Measurements from ENCODE around the gene RNF11. TPM values are rescaled to one million over a fixed set of nuclear protein-coding genes. Genes with fewer than 3 reads are reported as not detected.

RNF11 gene
- polyA plus RNA-seq, 1 donor from 2014 or later, result 210 TPM

- Histone ChIP-seq H3K9me2 (ENCODE audit: insufficient read depth, low read length) (no peaks in the 10 kb centered on the region), H3K79me2 (replicated peaks; ENCODE audit: insufficient read depth, low read length) (no peaks in the 10 kb centered on the region), H3K9ac (ENCODE audit: low read length) (no peak overlapping the region), H3K36me3 (ENCODE audit: insufficient read depth, low read length) (no peaks in the 10 kb centered on the region), H3K27ac (ENCODE audit: low read length) (no peak overlapping the region), H2AFZ (ENCODE audit: low read depth, low read length) (no peak overlapping the region), H3F3A (ENCODE audit: insufficient read depth, low read length, poor library complexity, severe bottlenecking) (no peaks in the 10 kb centered on the region), H4K20me1 (ENCODE audit: insufficient read depth) (no peaks in the 10 kb centered on the region), H3K4me2 (ENCODE audit: low read length) (no peak overlapping the region), H3K4me3 (ENCODE audit: low read length) (no peak overlapping the region), H3K9me3 (ENCODE audit: low read length) (peaks cover 4% of the 10 kb centered on the region), H3K27me3 (ENCODE audit: insufficient read depth, low read depth, low read length) (no peaks in the 10 kb centered on the region)
- TF ChIP-seq EZH2 (IDR thresholded peaks at IDR 0.05; ENCODE audit: borderline replicate concordance, insufficient read depth, low read length, poor library complexity, severe bottlenecking) (no peak), RAD21 (conservative IDR thresholded peaks at IDR 0.05) (no peak), TAF1 (IDR thresholded peaks at IDR 0.05; ENCODE audit: low read depth) (no peak), REST (IDR thresholded peaks at IDR 0.05; ENCODE audit: borderline replicate concordance) (no peak), CTCF (IDR thresholded peaks at IDR 0.05; ENCODE audit: poor library complexity, severe bottlenecking) (no peak), POLR2AphosphoS5 (IDR thresholded peaks at IDR 0.05) (no peak), MXI1 (conservative IDR thresholded peaks at IDR 0.05; ENCODE audit: poor library complexity, severe bottlenecking) (no peak), SMC3 (conservative IDR thresholded peaks at IDR 0.05; ENCODE audit: poor library complexity) (no peak), EP300 (conservative IDR thresholded peaks at IDR 0.05; ENCODE audit: poor library complexity, severe bottlenecking) (no peak)
Measured at GRCh38 chr1:51299185-51299885, 63.3 kb downstream of the RNF11 start.

GRCh38 chr1:51299981-51300670 is 64.1 kb downstream of the RNF11 start:
- Histone ChIP-seq H3K9me3 (ENCODE audit: low read length) (peaks cover 4% of the 10 kb centered on the region), H4K20me1 (ENCODE audit: insufficient read depth) (no peaks in the 10 kb centered on the region), H3K9ac (ENCODE audit: low read length) (no peak overlapping the region), H3K9me2 (ENCODE audit: insufficient read depth, low read length) (no peaks in the 10 kb centered on the region), H3K4me3 (ENCODE audit: low read length) (no peak overlapping the region), H3F3A (ENCODE audit: insufficient read depth, low read length, poor library complexity, severe bottlenecking) (no peaks in the 10 kb centered on the region), H3K36me3 (ENCODE audit: insufficient read depth, low read length) (no peaks in the 10 kb centered on the region), H3K27me3 (ENCODE audit: insufficient read depth, low read depth, low read length) (no peaks in the 10 kb centered on the region), H2AFZ (ENCODE audit: low read depth, low read length) (no peak overlapping the region), H3K79me2 (replicated peaks; ENCODE audit: insufficient read depth, low read length) (no peaks in the 10 kb centered on the region), H3K27ac (ENCODE audit: low read length) (no peak overlapping the region), H3K4me2 (ENCODE audit: low read length) (no peak overlapping the region)
- TF ChIP-seq EZH2 (IDR thresholded peaks at IDR 0.05; ENCODE audit: borderline replicate concordance, insufficient read depth, low read length, poor library complexity, severe bottlenecking) (no peak), POLR2AphosphoS5 (IDR thresholded peaks at IDR 0.05) (no peak), SMC3 (conservative IDR thresholded peaks at IDR 0.05; ENCODE audit: poor library complexity) (no peak), MXI1 (conservative IDR thresholded peaks at IDR 0.05; ENCODE audit: poor library complexity, severe bottlenecking) (no peak), REST (IDR thresholded peaks at IDR 0.05; ENCODE audit: borderline replicate concordance) (no peak), RAD21 (conservative IDR thresholded peaks at IDR 0.05) (no peak), EP300 (conservative IDR thresholded peaks at IDR 0.05; ENCODE audit: poor library complexity, severe bottlenecking) (no peak), TAF1 (IDR thresholded peaks at IDR 0.05; ENCODE audit: low read depth) (no peak), CTCF (IDR thresholded peaks at IDR 0.05; ENCODE audit: poor library complexity, severe bottlenecking) (no peak)
